ENCODE results near the gene VPS13D.

The VPS13D gene

GRCh38 chr1:12359359-12360133, 129.7 kb downstream of the VPS13D start:
- Histone ChIP-seq H3K36me3 (ENCODE audit: control insufficient read depth, insufficient read depth, low read length) (no peaks in the 10 kb centered on the region), H3K79me2 (ENCODE audit: control insufficient read depth, insufficient read depth, low read length) (no peaks in the 10 kb centered on the region), H2AK5ac (ENCODE audit: low read length) (no peak overlapping the region), H3K27ac (ENCODE audit: low read depth, low read length) (no peak overlapping the region), H3K4me2 (ENCODE audit: low read length) (no peak overlapping the region), H2BK5ac (ENCODE audit: low read length) (no peak overlapping the region), H3K79me1 (ENCODE audit: low read length) (no peaks in the 10 kb centered on the region), H3K4ac (ENCODE audit: low read depth, low read length) (no peak overlapping the region), H3K4me1 (ENCODE audit: control insufficient read depth, low read depth, low read length) (no peaks in the 10 kb centered on the region), H3K23ac (ENCODE audit: low read length) (no peak overlapping the region), H3K18ac (ENCODE audit: low read length) (no peak overlapping the region), H4K5ac (ENCODE audit: low read length) (no peak overlapping the region), H3K56ac (ENCODE audit: low read length) (no peak overlapping the region), H3K27me3 (ENCODE audit: insufficient read depth, low read length, poor library complexity) (no peaks in the 10 kb centered on the region), H2BK15ac (replicated peaks; ENCODE audit: low read depth) (no peak overlapping the region), H4K8ac (ENCODE audit: low read depth, low read length) (no peak overlapping the region), H3K4me3 (ENCODE audit: low read length) (no peak overlapping the region), H3K9ac (ENCODE audit: low read length) (no peak overlapping the region), H2BK120ac (ENCODE audit: low read depth, low read length) (no peak overlapping the region)
- DNase-seq: no peak
- WGBS (ENCODE audit: extremely low coverage, insufficient coverage, low lambda C conversion rate): no CpG with 5 or more reads among the region's 3 CpGs

- Histone ChIP-seq H4K8ac (ENCODE audit: low read depth, low read length) (no peak overlapping the region), H4K5ac (ENCODE audit: low read length) (no peak overlapping the region)
- no CpG with 5 or more reads among the region's 2 CpGs for WGBS (ENCODE audit: extremely low coverage, insufficient coverage, low lambda C conversion rate)
Observed at GRCh38 chr1:12368646-12369045, 138.8 kb downstream of the VPS13D start.

GRCh38 chr1:12369258-12369657, 139.4 kb downstream of the VPS13D start:
- H3K36me3 ChIP-seq (ENCODE audit: control insufficient read depth, insufficient read depth, low read length): no peaks in the 10 kb centered on the region
- WGBS (ENCODE audit: extremely low coverage, insufficient coverage, low lambda C conversion rate): no CpG with 5 or more reads among the region's 6 CpGs
- no peak overlapping the region for H3K27ac ChIP-seq (ENCODE audit: low read depth, low read length)

More at GRCh38 chr1:12368646-12369045, 138.8 kb downstream of the VPS13D start:
- no peak overlapping the region for H3K9ac ChIP-seq (ENCODE audit: low read length)
- DNase-seq: no peak
- H3K79me2 ChIP-seq (ENCODE audit: control insufficient read depth, insufficient read depth, low read length): no peaks in the 10 kb centered on the region
- no peak overlapping the region for H3K4me2 ChIP-seq (ENCODE audit: low read length)
- no peak overlapping the region for H3K56ac ChIP-seq (ENCODE audit: low read length)
- no peak overlapping the region for H2AK5ac ChIP-seq (ENCODE audit: low read length)
- H2BK15ac ChIP-seq (replicated peaks; ENCODE audit: low read depth): no peak overlapping the region
- H2BK5ac ChIP-seq (ENCODE audit: low read length): no peak overlapping the region
- H3K18ac ChIP-seq (ENCODE audit: low read length): no peak overlapping the region
- no peak overlapping the region for H3K4ac ChIP-seq (ENCODE audit: low read depth, low read length)
- no peaks in the 10 kb centered on the region for H3K36me3 ChIP-seq (ENCODE audit: control insufficient read depth, insufficient read depth, low read length)
- H3K27me3 ChIP-seq (ENCODE audit: insufficient read depth, low read length, poor library complexity): no peaks in the 10 kb centered on the region
- H2BK120ac ChIP-seq (ENCODE audit: low read depth, low read length): no peak overlapping the region
- H3K27ac ChIP-seq (ENCODE audit: low read depth, low read length): no peak overlapping the region
- H3K79me1 ChIP-seq (ENCODE audit: low read length): no peaks in the 10 kb centered on the region
- no peak overlapping the region for H3K4me3 ChIP-seq (ENCODE audit: low read length)
- no peak overlapping the region for H3K23ac ChIP-seq (ENCODE audit: low read length)
- no peaks in the 10 kb centered on the region for H3K4me1 ChIP-seq (ENCODE audit: control insufficient read depth, low read depth, low read length)

GRCh38 chr1:12370333-12370975, 140.6 kb downstream of the VPS13D start:
- H3K4me1 ChIP-seq (ENCODE audit: control insufficient read depth, low read depth, low read length): no peaks in the 10 kb centered on the region
- no peak overlapping the region for H3K9ac ChIP-seq (ENCODE audit: low read length)
- no peak overlapping the region for H4K8ac ChIP-seq (ENCODE audit: low read depth, low read length)
- no peaks in the 10 kb centered on the region for H3K79me2 ChIP-seq (ENCODE audit: control insufficient read depth, insufficient read depth, low read length)
- H3K27me3 ChIP-seq (ENCODE audit: insufficient read depth, low read length, poor library complexity): no peaks in the 10 kb centered on the region
- H3K4me3 ChIP-seq (ENCODE audit: low read length): no peak overlapping the region
- no peak for DNase-seq
- WGBS (ENCODE audit: extremely low coverage, insufficient coverage, low lambda C conversion rate): no CpG with 5 or more reads among the region's 5 CpGs
- H3K23ac ChIP-seq (ENCODE audit: low read length): no peak overlapping the region
- no peak overlapping the region for H2BK5ac ChIP-seq (ENCODE audit: low read length)
- H2AK5ac ChIP-seq (ENCODE audit: low read length): no peak overlapping the region
- no peaks in the 10 kb centered on the region for H3K36me3 ChIP-seq (ENCODE audit: control insufficient read depth, insufficient read depth, low read length)
- no peak overlapping the region for H3K56ac ChIP-seq (ENCODE audit: low read length)
- H3K79me1 ChIP-seq (ENCODE audit: low read length): no peaks in the 10 kb centered on the region
- no peak overlapping the region for H3K27ac ChIP-seq (ENCODE audit: low read depth, low read length)
- no peak overlapping the region for H2BK15ac ChIP-seq (replicated peaks; ENCODE audit: low read depth)
- H4K5ac ChIP-seq (ENCODE audit: low read length): no peak overlapping the region
- H3K4me2 ChIP-seq (ENCODE audit: low read length): no peak overlapping the region
- H2BK120ac ChIP-seq (ENCODE audit: low read depth, low read length): no peak overlapping the region
- H3K4ac ChIP-seq (ENCODE audit: low read depth, low read length): no peak overlapping the region
- H3K18ac ChIP-seq (ENCODE audit: low read length): no peak overlapping the region

More at GRCh38 chr1:12369258-12369657, 139.4 kb downstream of the VPS13D start:
- Histone ChIP-seq H2AK5ac (ENCODE audit: low read length) (no peak overlapping the region), H3K4me1 (ENCODE audit: control insufficient read depth, low read depth, low read length) (no peaks in the 10 kb centered on the region), H3K23ac (ENCODE audit: low read length) (no peak overlapping the region), H3K4ac (ENCODE audit: low read depth, low read length) (no peak overlapping the region), H3K79me1 (ENCODE audit: low read length) (no peaks in the 10 kb centered on the region), H3K9ac (ENCODE audit: low read length) (no peak overlapping the region), H3K4me3 (ENCODE audit: low read length) (no peak overlapping the region), H4K5ac (ENCODE audit: low read length) (no peak overlapping the region), H3K79me2 (ENCODE audit: control insufficient read depth, insufficient read depth, low read length) (no peaks in the 10 kb centered on the region), H3K18ac (ENCODE audit: low read length) (no peak overlapping the region), H3K27me3 (ENCODE audit: insufficient read depth, low read length, poor library complexity) (no peaks in the 10 kb centered on the region), H4K8ac (ENCODE audit: low read depth, low read length) (no peak overlapping the region), H2BK120ac (ENCODE audit: low read depth, low read length) (no peak overlapping the region), H2BK15ac (replicated peaks; ENCODE audit: low read depth) (no peak overlapping the region), H2BK5ac (ENCODE audit: low read length) (no peak overlapping the region), H3K56ac (ENCODE audit: low read length) (no peak overlapping the region), H3K4me2 (ENCODE audit: low read length) (no peak overlapping the region)
- DNase-seq: no peak

GRCh38 chr1:12371053-12371452, 141.2 kb downstream of the VPS13D start:
- Histone ChIP-seq H2BK15ac (replicated peaks; ENCODE audit: low read depth) (no peak overlapping the region), H3K9ac (ENCODE audit: low read length) (no peak overlapping the region), H3K27me3 (ENCODE audit: insufficient read depth, low read length, poor library complexity) (no peaks in the 10 kb centered on the region), H3K23ac (ENCODE audit: low read length) (no peak overlapping the region), H3K79me2 (ENCODE audit: control insufficient read depth, insufficient read depth, low read length) (no peaks in the 10 kb centered on the region), H2AK5ac (ENCODE audit: low read length) (no peak overlapping the region), H3K36me3 (ENCODE audit: control insufficient read depth, insufficient read depth, low read length) (no peaks in the 10 kb centered on the region), H3K4me3 (ENCODE audit: low read length) (no peak overlapping the region), H4K8ac (ENCODE audit: low read depth, low read length) (no peak overlapping the region), H3K18ac (ENCODE audit: low read length) (no peak overlapping the region), H3K4me1 (ENCODE audit: control insufficient read depth, low read depth, low read length) (no peaks in the 10 kb centered on the region), H3K56ac (ENCODE audit: low read length) (no peak overlapping the region), H3K4ac (ENCODE audit: low read depth, low read length) (no peak overlapping the region), H4K5ac (ENCODE audit: low read length) (no peak overlapping the region), H2BK120ac (ENCODE audit: low read depth, low read length) (no peak overlapping the region), H3K4me2 (ENCODE audit: low read length) (no peak overlapping the region), H3K79me1 (ENCODE audit: low read length) (no peaks in the 10 kb centered on the region), H2BK5ac (ENCODE audit: low read length) (no peak overlapping the region), H3K27ac (ENCODE audit: low read depth, low read length) (no peak overlapping the region)
- DNase-seq: no peak
- no CpG with 5 or more reads among the region's 5 CpGs for WGBS (ENCODE audit: extremely low coverage, insufficient coverage, low lambda C conversion rate)
